ENCODE data around the gene MEI1.
A peak's percentile ranks its signal among the peaks of the same experiment; 100 is the strongest.
"Not testable (repeated sequence)": the region's sequence is repeated elsewhere in the genome, so short reads cannot be mapped to it uniquely, and the experiment has no call there.

Gene MEI1

DNA sequence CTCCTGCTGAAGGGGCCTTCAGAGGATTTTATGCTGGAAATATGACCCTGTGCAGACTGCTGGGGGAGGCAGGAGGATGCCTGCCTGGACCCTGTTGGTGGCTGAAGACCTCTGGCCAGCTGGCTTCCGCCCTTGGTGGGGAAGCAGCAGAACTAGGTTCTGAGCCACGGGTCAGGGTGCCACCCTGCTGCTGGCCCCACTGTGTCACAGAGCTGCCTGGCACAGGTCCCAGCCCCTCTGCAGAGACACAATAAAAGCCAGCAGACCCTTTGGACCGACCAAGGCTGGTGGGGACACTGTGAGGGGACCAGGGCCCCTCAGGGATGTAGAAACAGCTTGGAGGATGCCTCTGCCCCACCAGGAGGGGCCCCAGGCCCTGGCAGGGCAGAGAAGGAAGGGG, 126.7 kb downstream of the MEI1 start:
- peak; percentile 39 for DNase-seq

DNA sequence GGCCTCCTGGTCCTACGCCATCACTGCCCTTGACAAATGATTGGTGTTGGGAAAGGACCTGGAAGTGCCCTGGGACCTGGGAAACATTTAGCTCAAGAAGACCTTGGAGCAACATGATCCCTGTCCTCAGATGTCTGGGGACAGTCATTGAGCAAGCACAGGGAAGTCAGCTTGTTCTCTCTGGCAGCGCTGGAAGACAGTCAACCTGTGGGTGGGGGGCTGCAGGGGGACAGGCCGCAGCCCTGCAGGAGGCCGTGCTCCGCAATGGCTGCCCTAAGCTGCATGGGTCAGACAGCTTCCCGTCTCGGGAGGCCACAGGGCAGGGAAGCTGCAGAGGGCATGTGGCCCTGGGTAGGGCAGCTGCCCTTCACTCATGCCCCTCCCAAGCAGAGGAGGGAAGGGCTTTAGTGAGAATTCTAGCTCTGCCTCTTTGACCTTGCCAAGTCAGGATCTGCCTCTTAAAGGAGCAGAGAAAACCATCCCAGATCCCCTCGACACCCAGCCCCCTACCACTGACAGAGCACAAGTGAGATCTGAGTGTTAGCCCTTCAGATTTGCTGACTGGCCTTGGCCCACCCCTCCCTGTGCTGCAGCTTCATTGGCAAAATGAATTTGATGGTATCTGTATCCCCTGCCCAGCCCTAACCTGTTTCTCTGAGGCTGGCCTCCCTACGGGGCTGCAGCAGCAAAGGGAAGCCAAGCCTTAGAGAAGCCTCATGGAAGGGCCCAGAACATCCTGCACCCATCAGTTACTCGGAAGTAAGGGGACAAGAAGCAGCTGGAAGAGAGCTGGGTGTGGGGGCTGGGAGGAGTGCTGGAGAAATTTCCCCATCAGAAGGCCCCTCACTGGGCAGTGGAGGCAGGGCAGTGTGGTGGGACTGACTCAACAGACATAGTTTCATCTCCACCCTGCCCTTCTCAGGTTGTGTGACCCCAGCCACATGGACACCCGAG, 127.4 kb downstream of the MEI1 start:
- DNase-seq = no peak

DNA sequence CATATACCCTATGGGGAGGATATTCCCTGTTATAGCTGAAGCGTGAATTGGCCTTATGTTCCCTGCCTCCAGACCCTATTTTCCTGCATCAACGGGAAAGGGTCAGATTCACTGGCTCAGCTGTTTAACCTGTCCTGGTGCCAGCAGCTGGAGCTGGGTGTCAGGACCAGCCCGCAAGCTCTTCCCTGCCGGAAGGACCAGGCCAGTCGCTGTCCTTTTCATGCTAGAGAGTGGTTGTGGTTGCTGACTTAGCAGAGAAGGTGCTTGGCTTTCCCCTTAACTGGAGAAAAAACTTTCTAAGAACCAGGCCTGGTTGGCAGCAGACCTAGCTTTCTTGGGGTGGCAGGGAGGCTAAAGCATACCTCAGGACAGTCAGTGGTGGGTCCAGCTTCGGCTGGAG, 128.4 kb downstream of the MEI1 start:
- DNase-seq = peak; percentile 57

DNA sequence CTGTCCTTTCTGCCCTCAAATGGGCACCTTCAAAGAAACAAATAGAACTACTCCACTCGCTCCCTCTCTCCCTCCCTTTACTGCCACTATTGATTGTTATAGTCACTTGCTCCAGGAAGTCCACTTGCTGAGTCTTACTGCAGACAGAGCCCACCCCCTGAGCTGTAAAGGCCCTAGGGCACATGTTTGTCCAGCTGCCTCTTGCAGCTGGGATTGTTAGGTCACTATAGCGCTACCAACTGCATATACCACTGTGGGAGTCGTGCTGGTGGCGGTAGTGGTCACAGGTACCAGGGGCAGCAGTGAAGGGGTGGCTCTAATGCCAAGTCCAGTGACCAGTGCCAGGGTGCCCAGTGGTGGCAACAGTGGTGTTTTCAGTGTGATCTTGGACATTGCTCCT, 129.2 kb downstream of the MEI1 start:
- no peak for DNase-seq

DNA sequence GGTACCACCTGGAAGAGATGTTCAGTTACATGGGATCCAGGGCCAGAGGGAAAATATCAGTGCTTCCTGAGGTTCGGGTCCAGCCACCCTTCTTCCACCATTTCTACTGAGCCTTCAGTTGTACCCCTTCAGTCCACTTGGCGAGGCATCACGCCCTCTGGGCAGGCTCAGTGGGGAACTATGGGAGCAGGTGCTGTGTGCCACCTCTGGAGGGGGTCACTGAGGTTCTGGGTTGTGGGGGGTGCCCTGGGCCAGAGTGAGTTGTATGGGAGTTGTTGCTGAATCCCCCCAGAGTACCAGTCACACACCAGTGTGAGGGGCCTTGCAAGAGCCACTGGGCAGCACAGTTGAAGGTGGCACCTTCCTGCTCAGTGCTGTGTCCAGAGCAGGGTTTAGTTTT, 130.9 kb downstream of the MEI1 start:
- DNase-seq = no peak

DNA sequence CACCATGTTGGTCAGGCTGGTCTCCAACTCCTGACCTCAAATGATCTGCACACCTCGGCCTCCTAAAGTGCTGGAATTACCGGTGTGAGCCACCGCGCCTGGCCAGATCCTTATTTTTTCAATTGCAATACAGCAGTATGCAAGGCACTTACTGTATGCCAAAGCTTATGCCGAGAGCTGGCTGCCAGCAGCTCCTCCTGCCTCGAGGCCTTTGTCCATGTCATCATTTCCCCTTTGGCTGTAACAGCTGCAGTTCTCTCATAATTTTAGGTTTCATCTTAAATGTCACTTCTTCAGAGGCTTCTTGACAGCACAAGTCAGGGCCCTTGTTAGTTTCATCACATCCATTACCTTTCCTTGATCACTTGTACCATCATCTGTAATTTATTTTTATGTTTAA, 132.1 kb downstream of the MEI1 start:
- peak; percentile 64 for DNase-seq

DNA sequence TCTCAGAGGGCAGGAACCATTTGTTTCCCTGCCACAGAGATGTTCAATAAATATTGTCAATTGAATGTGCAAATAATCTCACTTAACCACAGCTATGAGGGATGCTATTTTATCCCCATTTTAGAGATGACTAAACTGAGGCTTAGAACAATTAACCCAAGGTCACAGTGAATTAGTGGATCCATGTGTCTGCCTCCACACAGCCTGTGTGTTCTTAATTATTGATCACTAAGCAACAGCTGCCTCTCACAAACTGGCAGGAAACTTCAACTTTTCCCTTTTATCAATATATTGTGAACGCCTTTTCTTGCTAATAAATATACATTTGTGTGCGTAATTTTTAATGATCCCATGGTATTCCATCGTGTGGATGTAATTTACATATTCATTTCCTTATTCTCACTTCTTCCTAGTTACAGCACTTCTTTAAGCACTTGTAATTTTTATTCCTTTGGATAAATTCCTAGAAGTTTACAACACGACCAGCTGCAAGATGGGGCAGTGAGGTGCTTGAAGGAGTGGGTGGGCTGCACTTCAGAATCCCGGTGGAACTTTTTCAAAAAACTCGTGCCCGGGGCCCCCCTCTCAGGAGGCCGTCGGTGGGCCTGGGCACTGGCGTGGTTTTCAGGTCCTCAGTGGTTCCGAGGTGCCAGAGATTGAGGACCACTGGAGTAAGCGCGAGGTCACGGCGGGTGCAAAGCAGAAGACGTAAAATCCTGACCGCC, 132.7 kb downstream of the MEI1 start:
- no peak for DNase-seq

DNA sequence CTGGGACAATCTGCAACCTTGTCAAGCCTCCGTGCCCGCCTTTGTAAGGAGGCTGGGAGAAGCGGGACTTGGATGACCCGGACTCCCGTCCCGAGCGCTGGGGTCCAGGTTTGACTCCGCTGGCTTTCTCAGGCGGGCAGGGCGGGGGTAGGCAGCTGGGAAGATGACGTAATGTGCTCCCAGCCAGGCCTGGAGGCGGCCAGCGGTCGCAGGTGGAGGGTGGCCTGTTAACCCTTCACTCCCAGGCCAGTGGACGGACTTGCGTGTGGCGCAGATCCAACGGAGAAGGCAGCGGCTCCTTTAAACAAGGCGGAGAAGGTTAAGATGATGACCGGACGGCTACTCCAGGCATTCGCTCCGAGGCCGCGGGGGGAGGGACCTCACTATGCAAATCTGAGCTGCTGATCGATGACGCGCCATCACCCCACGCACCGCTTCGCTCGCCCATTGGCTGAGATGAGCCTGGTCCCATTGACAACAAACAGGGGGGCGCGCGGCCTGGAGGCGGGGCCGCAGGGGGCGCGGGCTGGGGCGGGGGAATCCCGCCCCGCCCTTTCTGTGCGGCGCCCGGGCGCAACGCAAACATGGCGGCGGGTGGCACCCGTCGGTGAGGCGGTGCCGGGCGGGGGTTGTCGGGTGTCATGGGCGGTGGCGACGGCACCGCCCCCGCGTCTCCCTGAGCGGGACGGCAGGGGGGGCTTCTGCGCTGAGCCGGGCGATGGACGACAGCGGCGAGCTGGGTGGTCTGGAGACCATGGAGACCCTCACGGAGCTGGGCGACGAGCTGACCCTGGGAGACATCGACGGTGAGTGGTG, 133.5 kb downstream of the MEI1 start, which contains the start of gene SREBF2:
Gene SREBF2, plus strand, starts transcription at position 553 of the 816 bp plus-strand sequence. Its CDS starts 166 bp downstream, at position 719.
- DNase-seq = peak; percentile 100

DNA sequence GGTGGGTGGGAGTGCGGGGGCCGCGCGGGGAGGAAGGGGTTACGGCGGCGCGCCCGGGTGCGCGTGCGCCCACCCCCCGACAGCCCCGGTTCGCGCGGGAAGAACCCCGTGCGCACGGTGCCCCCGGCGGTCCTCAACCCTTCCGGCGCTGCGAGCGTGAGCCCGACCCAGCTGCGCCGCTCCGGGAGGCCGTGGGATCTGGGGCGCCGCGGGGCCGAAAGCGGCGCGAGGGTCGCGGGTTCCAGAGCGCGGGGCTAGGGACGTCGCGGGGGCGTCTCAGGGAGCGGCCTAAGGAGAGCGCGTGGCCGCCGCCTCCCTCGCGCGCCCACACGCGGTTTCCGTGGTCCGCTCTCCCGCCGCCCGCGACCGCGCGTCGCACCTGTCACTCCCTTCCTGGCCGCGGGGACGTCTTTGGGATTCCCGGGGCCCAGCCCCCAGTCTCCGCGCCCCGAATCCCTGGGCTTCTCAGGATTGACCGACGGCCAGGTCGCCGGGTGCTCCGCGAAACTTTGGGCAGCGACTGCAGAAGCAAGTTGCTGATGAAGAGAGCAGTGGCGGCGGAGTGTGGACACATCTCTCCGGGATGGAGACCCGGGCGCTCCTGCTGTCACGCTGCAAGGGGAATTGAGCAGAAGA, 134.2 kb downstream of the MEI1 start:
- peak; percentile 57 for DNase-seq

DNA sequence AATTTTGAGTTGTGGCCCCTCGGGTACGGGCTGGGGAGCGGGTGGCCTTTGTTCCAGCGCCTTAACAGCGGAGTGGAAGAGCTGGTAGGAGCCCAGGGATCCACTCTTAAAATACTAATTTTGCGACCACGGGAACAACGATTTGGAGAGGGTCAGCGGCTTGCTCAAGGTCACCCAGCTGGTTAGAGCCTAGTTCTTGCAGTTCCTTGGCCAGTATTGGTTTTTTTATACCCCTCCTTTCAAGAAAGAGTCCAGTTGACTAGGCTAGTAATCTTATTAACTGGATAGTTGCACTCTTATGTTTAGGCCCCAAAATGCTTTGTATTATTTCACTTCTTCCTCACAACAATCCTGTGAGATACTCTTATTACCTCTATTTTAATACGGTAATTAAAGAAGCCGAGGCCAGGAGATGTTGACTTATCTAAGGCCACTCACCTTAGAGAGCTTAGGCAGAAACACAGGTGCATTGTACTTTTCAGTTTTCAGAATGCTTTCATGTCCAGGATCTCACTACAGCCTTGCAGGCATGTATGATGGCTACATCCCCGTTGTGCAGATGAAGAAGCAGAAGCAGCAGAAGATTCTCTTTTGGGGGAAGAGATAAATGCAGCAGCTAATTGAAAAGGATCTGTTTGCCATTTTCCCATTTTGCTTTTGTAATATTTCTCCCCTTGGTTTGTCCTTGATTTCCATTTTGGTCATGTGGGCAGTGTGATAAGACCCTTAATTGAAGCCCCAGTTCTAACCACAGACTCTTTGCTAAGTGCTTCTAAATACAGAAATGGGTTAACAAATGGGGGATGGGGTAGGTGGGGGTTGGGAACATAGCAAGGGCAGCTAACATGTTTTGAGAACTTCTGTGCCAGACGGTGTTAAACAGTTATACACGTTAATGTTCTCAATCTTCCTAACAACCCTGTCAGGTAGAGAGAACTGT, 135.0 kb downstream of the MEI1 start:
- no peak for DNase-seq

DNA sequence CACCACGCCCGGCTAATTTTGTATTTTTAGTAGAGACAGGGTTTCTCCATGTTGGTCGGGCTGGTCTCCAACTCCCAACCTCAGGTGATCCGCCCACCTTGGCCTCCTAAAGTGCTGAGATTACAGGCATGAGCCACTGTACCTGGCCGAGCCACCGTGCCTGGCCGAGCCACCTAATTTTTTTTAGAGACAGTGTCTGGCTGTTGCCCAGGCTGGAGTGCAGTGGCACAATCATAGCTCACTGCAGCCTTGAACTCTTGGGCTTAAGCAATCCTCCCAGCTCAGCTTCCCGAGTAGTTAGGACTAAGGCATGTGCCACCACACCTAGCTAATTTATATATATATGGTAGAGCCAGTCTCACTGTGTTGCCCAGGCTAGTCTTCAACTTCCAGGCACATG, 136.2 kb downstream of the MEI1 start:
- not testable (repeated sequence) for DNase-seq

DNA sequence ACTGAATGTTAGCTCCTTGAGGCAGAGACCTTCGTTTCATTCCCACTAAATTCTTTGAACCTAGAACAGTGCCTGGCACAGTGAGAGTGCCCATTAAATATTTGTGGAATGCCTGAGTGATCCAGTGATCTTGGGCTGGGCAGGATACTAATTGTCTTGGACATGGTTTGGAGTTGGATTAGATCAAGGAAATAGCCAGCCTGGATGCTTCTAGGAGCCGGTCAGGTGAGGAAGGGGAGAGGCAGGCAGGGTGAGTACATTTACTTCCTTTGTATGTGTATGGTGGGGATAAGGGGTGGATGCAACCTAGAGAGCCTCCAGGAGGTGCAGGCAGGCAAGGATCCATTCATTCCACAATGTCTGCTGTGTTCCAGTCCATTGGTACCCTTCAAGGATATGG, 137.2 kb downstream of the MEI1 start:
- DNase-seq = no peak

DNA sequence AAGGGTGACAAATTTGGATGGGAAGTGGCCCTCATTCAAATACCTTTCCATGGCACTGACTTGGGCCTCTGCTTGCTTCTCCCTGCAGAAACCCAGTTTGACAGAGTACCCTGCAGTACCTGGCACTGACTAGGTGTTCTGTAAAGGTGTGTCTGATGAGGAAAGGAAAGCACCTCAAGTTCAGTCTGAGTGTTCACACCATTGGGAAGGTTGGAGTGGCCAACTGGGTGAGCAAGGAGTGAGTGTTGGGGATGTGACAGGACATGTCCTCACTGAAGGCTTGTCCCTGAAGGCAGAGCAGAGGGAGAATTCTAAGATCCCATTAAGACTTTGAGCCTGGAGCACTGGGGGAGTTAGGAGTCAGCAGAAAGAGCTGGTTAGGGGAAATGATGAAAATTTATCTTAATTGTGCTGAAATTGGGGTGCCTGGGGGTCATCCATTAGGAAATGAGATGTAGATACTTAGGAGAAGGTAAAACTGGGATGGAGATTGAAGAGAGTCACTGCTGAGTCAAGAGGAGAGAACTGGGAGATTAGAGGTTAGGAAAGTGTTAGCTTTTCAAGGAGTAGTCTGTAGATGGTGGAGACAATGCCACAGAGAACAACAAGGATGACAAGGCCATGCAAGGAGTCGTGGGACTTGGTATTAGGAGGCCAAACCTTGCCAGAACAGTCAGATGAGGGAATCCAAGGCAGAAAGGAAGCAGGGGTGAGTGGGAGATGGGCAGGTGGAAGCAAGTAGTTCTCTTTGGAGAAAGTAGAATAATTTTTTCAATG, 139.7 kb downstream of the MEI1 start:
- DNase-seq = no peak

DNA sequence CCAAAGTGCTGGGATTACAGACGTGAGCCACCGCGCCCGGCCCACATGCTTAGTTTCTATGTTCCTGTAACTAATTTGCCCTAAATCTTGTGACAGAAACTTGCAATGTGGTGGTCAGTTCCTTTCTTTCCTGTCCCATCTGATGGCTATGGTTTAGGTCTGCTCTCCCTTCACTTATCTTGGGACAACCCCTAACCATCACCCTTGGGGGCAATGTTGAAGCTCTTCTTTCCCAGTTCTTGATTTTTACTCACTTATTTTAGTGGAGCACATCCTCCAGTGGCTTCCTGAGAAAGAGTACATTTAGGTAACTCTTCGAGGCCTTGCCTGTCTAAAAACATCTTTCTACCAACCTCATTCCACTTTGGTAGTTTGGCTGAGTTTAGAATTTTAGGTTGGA, 140.9 kb downstream of the MEI1 start:
- DNase-seq = no peak

DNA sequence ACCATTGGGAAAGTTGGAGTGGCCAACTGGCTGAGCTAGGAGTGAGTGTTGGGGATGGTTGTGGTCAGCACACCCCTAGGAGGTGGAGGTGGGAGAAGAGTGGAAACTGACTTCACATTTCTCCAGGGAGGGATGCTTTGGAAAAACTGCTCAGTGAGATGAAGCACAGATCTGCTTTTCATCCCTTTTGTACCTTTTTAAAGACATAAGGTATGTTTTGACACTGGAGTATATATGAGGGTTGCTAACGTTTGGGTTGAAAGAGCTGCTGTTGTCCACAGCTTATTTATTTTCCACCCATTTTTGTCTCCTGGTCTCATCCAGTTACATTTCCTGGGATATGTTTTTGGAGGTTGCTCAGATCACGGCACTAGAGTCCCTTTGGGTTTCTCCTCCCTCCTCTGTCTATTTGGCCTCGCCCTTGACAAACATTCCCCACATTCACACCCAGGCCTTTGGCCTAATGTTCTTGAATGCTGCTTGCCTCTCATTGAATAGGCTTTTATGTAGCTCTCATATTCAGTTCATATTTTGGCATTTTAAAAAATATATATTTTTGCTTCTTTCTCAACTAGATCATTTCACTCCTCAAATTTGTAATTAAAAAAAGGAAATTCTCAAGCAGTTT, 141.9 kb downstream of the MEI1 start:
- DNase-seq = no peak

DNA sequence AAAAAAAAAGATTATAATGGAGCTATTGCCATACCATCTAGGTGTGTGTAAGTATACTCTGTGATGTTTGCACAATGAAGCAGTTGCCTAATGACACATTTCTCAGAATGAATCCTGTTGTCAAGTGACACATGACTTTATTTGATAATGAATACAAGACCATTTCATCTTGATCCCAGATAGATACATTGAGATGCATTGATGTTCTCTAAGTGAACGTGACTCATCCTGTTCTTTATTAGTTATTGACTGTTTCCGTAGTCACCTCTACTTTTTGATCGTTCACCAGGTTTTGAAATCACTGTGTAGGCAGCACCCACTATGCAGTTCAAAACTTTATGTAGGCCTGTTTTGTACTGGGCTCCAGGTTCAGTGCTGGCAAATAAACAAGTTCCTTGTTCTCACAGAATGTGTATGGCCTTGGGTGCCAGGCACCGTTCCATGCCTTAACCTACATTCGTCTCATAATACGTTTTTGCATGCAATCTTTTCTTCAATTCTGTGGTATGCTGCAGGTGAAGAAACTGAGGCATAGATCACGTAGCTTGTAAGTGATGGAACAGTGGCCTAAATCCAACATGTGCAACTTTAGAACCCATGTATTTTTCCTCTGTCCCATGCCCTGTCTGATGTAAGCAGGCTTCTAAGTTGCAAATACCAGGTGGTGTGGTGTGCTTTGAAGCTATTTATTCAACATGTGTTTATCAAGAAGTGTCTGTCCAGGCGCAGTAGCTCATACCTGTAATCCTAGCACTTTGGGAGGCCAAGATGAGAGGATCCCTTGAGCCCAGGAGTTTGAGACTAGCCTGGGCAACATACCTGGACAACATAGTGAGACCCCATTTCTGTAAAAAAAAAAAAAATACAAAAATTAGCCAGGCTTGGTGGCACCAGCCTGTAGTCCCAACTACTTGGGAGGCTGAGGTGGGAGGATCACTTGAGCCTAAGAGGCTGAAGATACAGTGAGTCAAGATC, 144.0 kb downstream of the MEI1 start:
- no peak for DNase-seq

DNA sequence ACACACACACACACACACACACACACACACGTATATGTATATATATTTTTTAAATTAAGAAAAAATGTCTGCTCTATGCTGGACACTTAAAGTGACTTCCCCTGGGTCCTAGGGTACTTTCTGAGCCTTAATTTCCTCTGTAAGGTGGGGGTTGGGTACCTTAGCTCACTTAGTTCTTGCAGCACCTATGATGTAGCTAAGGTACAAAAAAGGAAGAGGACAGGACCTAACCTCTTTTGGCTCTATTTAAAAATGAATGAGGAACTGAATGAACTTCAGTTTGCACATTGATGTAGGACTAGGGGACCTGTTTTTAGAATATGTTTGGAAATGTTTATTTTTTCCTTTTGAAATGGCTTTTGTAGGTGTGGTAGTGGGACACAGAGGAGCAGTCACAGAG, 144.7 kb downstream of the MEI1 start:
- DNase-seq = no peak

DNA sequence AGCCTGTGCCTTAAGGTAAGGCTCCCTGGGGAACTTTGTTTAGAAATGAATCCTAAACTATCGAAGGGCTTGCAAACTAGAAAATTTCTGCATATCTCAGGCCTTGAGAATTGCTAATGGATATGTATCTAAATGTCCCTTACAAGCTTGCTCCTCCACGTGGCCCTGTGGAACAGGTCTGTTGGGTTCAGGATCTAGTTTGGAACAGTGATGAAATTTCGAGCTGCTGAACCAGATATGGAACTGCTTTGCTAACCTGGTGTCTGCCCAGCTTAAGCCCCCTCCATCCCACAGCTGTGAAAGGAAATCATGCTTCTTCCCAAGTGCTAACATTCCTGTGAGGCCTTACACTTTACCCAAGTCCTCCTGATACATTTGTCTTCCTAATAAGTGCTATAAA, 145.2 kb downstream of the MEI1 start:
- no peak for DNase-seq
